ENCODE measurements around the gene ZNF442.
A peak's percentile ranks its signal among the peaks of the same experiment; 100 is the strongest.
"Not testable (repeated sequence)": the region's sequence is repeated elsewhere in the genome, so short reads cannot be mapped to it uniquely, and the experiment has no call there.

ZNF442 gene

DNA sequence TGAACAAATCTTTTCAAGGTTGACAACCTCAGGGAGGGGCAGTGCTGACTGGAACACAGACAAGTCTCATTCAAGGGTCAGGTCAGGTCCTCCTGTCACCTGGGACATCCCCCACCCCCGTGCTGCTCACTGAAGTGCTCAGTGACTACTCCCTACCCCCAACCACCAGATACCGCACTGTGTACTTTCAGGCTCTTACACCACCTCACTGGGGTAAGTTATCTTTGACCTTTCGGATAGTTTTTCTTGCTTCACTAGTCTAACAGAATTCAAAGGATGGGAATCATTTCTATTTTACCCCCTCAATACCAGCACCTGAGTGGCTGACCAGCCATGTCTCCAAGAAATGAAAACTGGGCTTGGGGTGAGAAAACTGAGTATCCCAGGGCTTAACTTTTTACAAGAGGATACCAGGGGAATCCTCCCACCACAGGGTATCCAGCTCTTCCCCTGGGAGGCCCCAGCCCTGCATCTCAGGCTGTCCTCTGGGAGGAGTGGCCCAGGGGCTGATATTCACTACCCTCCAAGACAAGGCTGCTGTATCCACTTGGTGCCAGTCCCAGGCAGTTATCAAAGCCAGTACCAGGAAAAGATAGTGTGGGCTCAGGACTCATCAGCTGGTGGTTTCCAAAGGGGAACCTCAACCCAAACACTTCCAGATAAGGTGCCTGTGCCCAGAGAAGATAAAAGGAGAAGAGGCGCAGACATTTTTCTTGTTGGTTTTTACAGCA, 34.1 kb downstream of the ZNF442 start:
- peak; percentile 95 for FAIRE-seq
- DNase-seq (ENCODE audit: insufficient read length, low spot score) = peak; percentile 46

GRCh38 chr19:12330340-12330739, 35.1 kb downstream of the ZNF442 start:
- no peak for FAIRE-seq

GRCh38 chr19:12325690-12326089, 39.8 kb downstream of the ZNF442 start:
- no peak for FAIRE-seq

More at GRCh38 chr19:12330340-12330739, 35.1 kb downstream of the ZNF442 start:
- DNase-seq (ENCODE audit: insufficient read length, low spot score) = no peak

DNA sequence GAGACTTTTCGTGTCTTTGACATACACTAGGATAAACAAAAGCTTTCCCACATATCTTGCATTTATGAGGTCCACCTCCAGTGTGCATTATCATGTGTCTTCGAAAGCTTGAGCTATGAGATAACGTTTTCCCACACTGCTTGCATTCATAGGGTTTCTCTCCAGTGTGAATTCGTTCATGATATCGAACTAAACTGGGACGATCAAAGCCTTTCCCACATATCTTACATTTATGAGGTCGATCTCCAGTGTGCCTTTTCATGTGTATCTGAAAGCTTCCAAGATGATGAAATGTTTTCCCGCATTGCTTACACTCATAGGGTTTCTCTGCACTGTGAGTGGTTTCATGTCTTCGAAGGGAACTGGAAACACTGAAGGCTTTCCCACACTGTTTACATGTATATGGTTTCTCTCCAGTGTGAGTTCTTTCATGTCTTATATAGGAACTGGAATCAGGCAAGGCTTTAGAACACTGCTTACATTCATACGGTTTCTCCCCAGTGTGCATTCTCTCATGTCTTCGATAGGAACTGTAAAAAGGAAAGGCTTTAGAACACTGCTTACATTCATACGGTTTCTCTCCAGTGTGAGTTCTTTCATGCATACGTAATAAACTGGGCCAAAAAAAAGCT, 46.6 kb downstream of the ZNF442 start:
- no peak for FAIRE-seq

More at GRCh38 chr19:12325690-12326089, 39.8 kb downstream of the ZNF442 start:
- DNase-seq (ENCODE audit: insufficient read length, low spot score) = no peak

GRCh38 chr19:12314553-12314952, 50.9 kb downstream of the ZNF442 start:
- FAIRE-seq = no peak

More for the DNA sequence above, 46.6 kb downstream of the ZNF442 start:
- DNase-seq (ENCODE audit: insufficient read length, low spot score) = no peak

DNA sequence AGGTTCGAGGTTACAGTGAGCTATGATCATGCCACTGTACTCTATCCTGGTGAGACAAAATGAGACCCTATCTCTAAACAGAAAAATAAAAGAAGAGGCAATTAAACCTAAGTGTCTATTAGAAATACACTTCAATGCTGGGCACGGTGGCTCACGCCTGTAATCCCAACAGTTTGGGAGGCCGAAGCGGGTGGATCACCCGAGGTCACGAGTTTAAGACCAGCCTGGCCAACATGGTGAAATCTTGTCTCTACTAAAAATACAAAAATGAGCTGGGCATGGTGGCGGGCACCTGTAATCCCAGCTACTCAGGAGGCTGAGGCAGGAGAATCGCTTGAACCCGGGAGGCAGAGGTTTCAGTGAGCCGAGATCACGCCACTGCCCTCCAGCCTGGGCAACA, 56.6 kb downstream of the ZNF442 start:
- not testable (repeated sequence) for FAIRE-seq; DNase-seq (ENCODE audit: insufficient read length, low spot score)

More at GRCh38 chr19:12314553-12314952, 50.9 kb downstream of the ZNF442 start:
- no peak for DNase-seq (ENCODE audit: insufficient read length, low spot score)
